Stimulated activated effector memory CD8-positive, alpha-beta T cell treated with anti-CD3 and anti-CD28 coated beads, Interleukin-12 subunit alpha, Interleukin-12 subunit beta, amount 100 ng/mL, for 72 hours (primary cell): ENCODE results near the gene FHIT.

Experiments
- ATAC-seq: fragments of 150-1000 bp; cut with Tn5 transposase; 2 replicates; pipeline ENCODE4 v1.10.0; 2021
- DNase-seq, 2 donors: peaks; one replicate each; pipeline ENCODE4 v3.0.0; 2021 to 2022; ENCODE audit warnings: low spot score in 2 of 2
- H3K27ac Mint-ChIP-seq: one replicate; pipeline ENCODE4 v1.8.0; 2022; ENCODE audit warnings: mild to moderate bottlenecking, mixed read lengths
- H3K36me3 Mint-ChIP-seq: one replicate; pipeline ENCODE4 v1.8.0; 2022; ENCODE audit warnings: mild to moderate bottlenecking, mixed read lengths
- H3K4me1 Mint-ChIP-seq: one replicate; pipeline ENCODE4 v1.8.0; 2022; ENCODE audit warnings: mixed read lengths
- H3K4me3 Mint-ChIP-seq: one replicate; pipeline ENCODE4 v1.8.0; 2022; ENCODE audit warnings: mild to moderate bottlenecking, mixed read lengths
- H3K9me3 Mint-ChIP-seq: one replicate; pipeline ENCODE4 v1.8.0; 2022; ENCODE audit warnings: mixed read lengths

FHIT gene

GRCh38 chr3:60176614-60177013 is 1074.6 kb downstream of the FHIT start:
- H3K4me3 Mint-ChIP-seq, result no peak overlapping the region

GRCh38 chr3:60175680-60176079 is 1075.6 kb downstream of the FHIT start:
- Mint-ChIP-seq H3K4me3 (no peak overlapping the region), H3K27ac (no peak overlapping the region), H3K4me1 (no peaks in the 10 kb centered on the region), H3K9me3 (no peaks in the 10 kb centered on the region), H3K36me3 (no peaks in the 10 kb centered on the region)
- peak; percentile 68 for ATAC-seq
- DNase-seq, result no peak

More at GRCh38 chr3:60176614-60177013, 1074.6 kb downstream of the FHIT start:
- H3K27ac Mint-ChIP-seq, result no peak overlapping the region
- no peaks in the 10 kb centered on the region for H3K9me3 Mint-ChIP-seq
- H3K4me1 Mint-ChIP-seq, result no peaks in the 10 kb centered on the region
- DNase-seq (no peak), ATAC-seq (no peak)
- H3K36me3 Mint-ChIP-seq, result no peaks in the 10 kb centered on the region

- ATAC-seq (no peak), DNase-seq (no peak)
- Mint-ChIP-seq H3K36me3 (no peaks in the 10 kb centered on the region), H3K9me3 (no peaks in the 10 kb centered on the region), H3K4me3 (no peak overlapping the region), H3K4me1 (no peaks in the 10 kb centered on the region), H3K27ac (no peak overlapping the region)
Observed at GRCh38 chr3:60169755-60170154, 1081.5 kb downstream of the FHIT start.

- no peaks in the 10 kb centered on the region for H3K9me3 Mint-ChIP-seq
- no peaks in the 10 kb centered on the region for H3K36me3 Mint-ChIP-seq
- H3K27ac Mint-ChIP-seq, result no peak overlapping the region
- H3K4me3 Mint-ChIP-seq, result no peak overlapping the region
- DNase-seq, result no peak
- no peak for ATAC-seq
- no peaks in the 10 kb centered on the region for H3K4me1 Mint-ChIP-seq
Observed at GRCh38 chr3:60167186-60167585, 1084.1 kb downstream of the FHIT start.

- Mint-ChIP-seq H3K36me3 (no peaks in the 10 kb centered on the region), H3K9me3 (no peaks in the 10 kb centered on the region), H3K27ac (no peak overlapping the region), H3K4me1 (peaks cover 10% of the 10 kb centered on the region), H3K4me3 (no peak overlapping the region)
- ATAC-seq (no peak), DNase-seq (no peak)
Observed at GRCh38 chr3:60160822-60161748, 1090.2 kb downstream of the FHIT start.

GRCh38 chr3:60160111-60160821 is 1091.0 kb downstream of the FHIT start:
- ATAC-seq (no peak), DNase-seq (no peak)
- H3K9me3 Mint-ChIP-seq, result no peaks in the 10 kb centered on the region
- H3K27ac Mint-ChIP-seq, result no peak overlapping the region
- H3K36me3 Mint-ChIP-seq, result no peaks in the 10 kb centered on the region
- no peak overlapping the region for H3K4me3 Mint-ChIP-seq
- peaks cover 10% of the 10 kb centered on the region for H3K4me1 Mint-ChIP-seq

- no peak for ATAC-seq
- Mint-ChIP-seq H3K36me3 (no peaks in the 10 kb centered on the region), H3K9me3 (no peaks in the 10 kb centered on the region), H3K27ac (no peak overlapping the region), H3K4me1 (peaks cover 10% of the 10 kb centered on the region), H3K4me3 (no peak overlapping the region)
- DNase-seq, result no peak
Observed at GRCh38 chr3:60158035-60158434, 1093.2 kb downstream of the FHIT start.

GRCh38 chr3:60154011-60154410 is 1097.2 kb downstream of the FHIT start:
- no peak overlapping the region for H3K4me3 Mint-ChIP-seq
- no peaks in the 10 kb centered on the region for H3K9me3 Mint-ChIP-seq
- no peaks in the 10 kb centered on the region for H3K36me3 Mint-ChIP-seq
- no peaks in the 10 kb centered on the region for H3K4me1 Mint-ChIP-seq
- H3K27ac Mint-ChIP-seq, result no peak overlapping the region
- DNase-seq, result no peak
- ATAC-seq, result no peak

- Mint-ChIP-seq H3K9me3 (no peaks in the 10 kb centered on the region), H3K27ac (no peak overlapping the region), H3K4me3 (no peak overlapping the region), H3K36me3 (no peaks in the 10 kb centered on the region), H3K4me1 (no peaks in the 10 kb centered on the region)
- ATAC-seq, result no peak
- DNase-seq, result no peak
Observed at GRCh38 chr3:60153221-60153999, 1097.8 kb downstream of the FHIT start.

GRCh38 chr3:60149501-60149900 is 1101.8 kb downstream of the FHIT start:
- H3K36me3 Mint-ChIP-seq, result no peaks in the 10 kb centered on the region
- no peaks in the 10 kb centered on the region for H3K9me3 Mint-ChIP-seq
- H3K4me3 Mint-ChIP-seq, result no peak overlapping the region
- DNase-seq, result no peak
- H3K27ac Mint-ChIP-seq, result no peak overlapping the region
- no peaks in the 10 kb centered on the region for H3K4me1 Mint-ChIP-seq
- no peak for ATAC-seq

- ATAC-seq (no peak), DNase-seq (no peak)
- H3K36me3 Mint-ChIP-seq, result no peaks in the 10 kb centered on the region
- no peaks in the 10 kb centered on the region for H3K4me1 Mint-ChIP-seq
- no peak overlapping the region for H3K4me3 Mint-ChIP-seq
- no peak overlapping the region for H3K27ac Mint-ChIP-seq
- no peaks in the 10 kb centered on the region for H3K9me3 Mint-ChIP-seq
Observed at GRCh38 chr3:60147249-60147950, 1103.9 kb downstream of the FHIT start.

GRCh38 chr3:60146121-60146520 is 1105.1 kb downstream of the FHIT start:
- Mint-ChIP-seq H3K36me3 (no peaks in the 10 kb centered on the region), H3K9me3 (no peaks in the 10 kb centered on the region), H3K4me3 (no peak overlapping the region), H3K27ac (no peak overlapping the region), H3K4me1 (no peaks in the 10 kb centered on the region)
- no peak for DNase-seq
- no peak for ATAC-seq

- no peak overlapping the region for H3K27ac Mint-ChIP-seq
- no peak for DNase-seq
- no peaks in the 10 kb centered on the region for H3K36me3 Mint-ChIP-seq
- ATAC-seq, result no peak
- no peaks in the 10 kb centered on the region for H3K4me1 Mint-ChIP-seq
- H3K9me3 Mint-ChIP-seq, result no peaks in the 10 kb centered on the region
- no peak overlapping the region for H3K4me3 Mint-ChIP-seq
Observed at GRCh38 chr3:60144071-60144470, 1107.2 kb downstream of the FHIT start.

- Mint-ChIP-seq H3K9me3 (no peaks in the 10 kb centered on the region), H3K4me1 (no peaks in the 10 kb centered on the region)
Observed at GRCh38 chr3:60142009-60142408, 1109.2 kb downstream of the FHIT start.

GRCh38 chr3:60140160-60140559 is 1111.1 kb downstream of the FHIT start:
- ATAC-seq, result no peak
- Mint-ChIP-seq H3K4me1 (no peaks in the 10 kb centered on the region), H3K27ac (no peak overlapping the region), H3K36me3 (no peaks in the 10 kb centered on the region), H3K9me3 (peaks cover 2% of the 10 kb centered on the region), H3K4me3 (no peak overlapping the region)
- no peak for DNase-seq

More at GRCh38 chr3:60142009-60142408, 1109.2 kb downstream of the FHIT start:
- H3K36me3 Mint-ChIP-seq, result no peaks in the 10 kb centered on the region
- DNase-seq (no peak), ATAC-seq (no peak)
- H3K4me3 Mint-ChIP-seq, result no peak overlapping the region
- no peak overlapping the region for H3K27ac Mint-ChIP-seq
